T47D (cell line): ENCODE results near the gene KLHL26.

ENCODE experiments used
- DNase-seq, 2 experiments: peaks; one replicate each; pipeline versions ENCODE4 v3.0.0 to v3.0.0-alpha.2; 2011 to 2012; ENCODE audit warnings: low read depth in 1 of 2, low spot score in 1 of 2
- JUND ChIP-seq: IDR thresholded peaks from 2 replicates; pipeline ENCODE4 v1.6.1; 2012; ENCODE audit warnings: low read depth
- in situ Hi-C: cut with HindIII; loops from 2 replicates; pipeline ENCODE4 v1.10.0; 2016; ENCODE audit warnings: low sequenced_read_pairs, low pct_unique_long_range_greater_than_20kb

The KLHL26 gene

DNA sequence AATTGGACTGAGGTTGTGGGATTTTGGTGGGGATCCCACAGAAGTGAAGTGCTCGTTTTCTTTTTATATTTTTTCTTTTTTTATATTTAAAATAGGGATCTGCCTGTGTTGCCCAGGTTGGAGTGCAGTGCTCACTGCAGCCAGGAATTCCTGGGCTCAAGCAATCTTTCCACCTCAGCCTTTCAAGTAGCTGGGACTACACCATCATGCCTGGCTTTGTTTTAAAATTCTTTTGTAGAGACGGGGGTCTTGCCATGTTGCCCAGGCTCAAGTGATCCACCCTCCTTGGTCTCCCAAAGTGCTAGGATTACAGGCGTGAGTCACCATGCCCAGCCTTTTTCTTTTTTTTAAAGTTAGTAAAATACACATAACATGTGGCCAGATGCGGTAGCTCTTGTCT is 67.2 kb downstream of the KLHL26 start:
- in situ Hi-C loops, result no loop called here
- TF ChIP-seq JUND, result no peak
- no peak for DNase-seq

GRCh38 chr19:18704971-18705370 is 68.1 kb downstream of the KLHL26 start:
- no peak for DNase-seq
- TF ChIP-seq JUND, result no peak
- in situ Hi-C loops, result no loop called here

GRCh38 chr19:18708452-18709231 is 71.8 kb downstream of the KLHL26 start:
- DNase-seq, result no peak
- TF ChIP-seq JUND, result no peak
- in situ Hi-C loops, result no loop called here

DNA sequence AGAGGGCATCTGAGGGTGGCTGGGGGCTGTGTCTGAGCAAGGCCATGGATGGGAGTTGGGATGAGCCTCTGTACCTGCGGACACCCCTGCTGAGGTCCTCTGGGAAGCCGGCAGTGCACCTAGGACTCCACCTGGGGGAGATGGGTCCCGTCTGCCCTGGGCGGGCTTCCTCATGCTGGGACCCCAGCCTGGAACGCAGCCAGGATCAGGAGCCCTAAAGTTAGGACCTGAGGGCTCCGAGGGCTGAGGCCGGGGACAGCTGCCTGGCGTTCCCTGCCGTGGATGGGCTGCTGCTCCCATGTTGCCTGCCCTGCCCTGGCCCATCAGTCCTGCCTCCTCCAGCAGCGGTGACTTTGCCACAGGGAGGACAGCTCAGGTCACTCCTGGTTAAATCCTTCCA is 72.7 kb downstream of the KLHL26 start:
- no peak for TF ChIP-seq JUND
- DNase-seq, result no peak

DNA sequence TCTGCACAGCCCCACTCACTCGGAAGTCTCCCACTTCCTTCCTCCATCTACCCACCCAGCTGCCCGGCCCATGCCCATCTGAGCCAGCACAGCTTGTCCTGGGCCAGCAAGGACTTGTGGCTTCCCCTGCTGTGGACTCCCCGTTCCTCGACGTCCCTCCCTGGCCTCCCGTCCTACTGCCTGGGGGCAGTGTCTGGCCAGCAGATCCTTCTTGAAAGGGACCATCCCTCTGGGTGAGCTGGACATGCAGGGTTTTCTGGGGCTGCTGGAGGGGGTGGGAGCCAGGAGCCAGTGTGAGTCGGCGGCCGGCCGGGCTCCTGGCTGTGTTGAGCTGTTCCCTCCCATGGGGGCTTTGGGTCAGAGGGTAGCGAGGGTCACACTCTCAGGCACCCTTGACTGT is 73.4 kb downstream of the KLHL26 start:
- no peak for DNase-seq
- TF ChIP-seq JUND, result no peak
- in situ Hi-C loops, result no loop called here

More for the DNA sequence above, 72.7 kb downstream of the KLHL26 start:
- in situ Hi-C loops, result no loop called here

DNA sequence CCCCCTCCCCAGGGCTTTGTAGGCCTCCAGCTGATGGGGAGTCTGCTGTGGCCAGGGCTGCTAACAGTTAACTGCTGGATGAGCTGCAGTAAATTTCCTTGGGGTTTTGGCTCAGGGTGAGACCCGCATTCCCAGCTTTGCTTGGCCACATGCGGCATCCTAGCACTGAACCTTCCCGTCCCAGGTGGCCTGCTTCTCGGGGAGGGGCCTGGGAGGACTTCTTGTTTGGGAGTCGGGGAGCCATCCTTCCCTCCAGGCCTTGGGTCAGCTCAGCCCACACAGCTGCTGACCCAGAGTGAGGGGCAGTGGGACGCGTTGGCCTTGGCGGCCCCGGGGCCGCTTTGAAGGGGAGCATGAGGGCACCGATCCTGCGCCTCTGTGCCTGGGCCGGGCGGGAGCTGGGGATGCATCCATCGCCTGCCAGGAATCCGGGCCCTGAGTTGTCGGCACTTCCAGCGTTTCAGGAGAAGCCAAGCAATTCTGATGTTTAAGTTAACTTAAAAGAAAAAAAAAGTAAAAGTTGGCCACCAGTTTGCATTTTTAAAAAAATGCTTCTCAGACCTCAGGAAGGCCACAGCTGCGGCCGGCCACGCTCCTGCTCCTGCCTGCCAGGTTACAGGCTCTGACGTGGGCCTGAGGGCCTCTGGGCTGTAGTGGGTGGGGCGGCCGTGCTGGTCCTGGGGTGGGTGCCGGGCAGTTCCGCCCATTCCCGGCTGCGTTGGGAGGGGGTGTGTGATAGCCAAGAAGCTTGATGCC is 74.3 kb downstream of the KLHL26 start:
- TF ChIP-seq JUND, result no peak
- no peak for DNase-seq
- in situ Hi-C loops, result no loop called here

- no peak for DNase-seq
- no peak for TF ChIP-seq JUND
- in situ Hi-C loops, result no loop called here
Observed at GRCh38 chr19:18711893-18712292, 75.1 kb downstream of the KLHL26 start.

- in situ Hi-C loops, result no loop called here
- DNase-seq, result no peak
- no peak for TF ChIP-seq JUND
Observed at GRCh38 chr19:18712981-18713380, 76.2 kb downstream of the KLHL26 start.

- in situ Hi-C loops, result no loop called here
- TF ChIP-seq JUND, result no peak
- DNase-seq, result no peak
Observed at GRCh38 chr19:18713550-18714117, 76.8 kb downstream of the KLHL26 start.

GRCh38 chr19:18715416-18715815 is 78.6 kb downstream of the KLHL26 start:
- no peak for TF ChIP-seq JUND
- in situ Hi-C loops, result no loop called here
- no peak for DNase-seq

- no peak for TF ChIP-seq JUND
- no peak for DNase-seq
- in situ Hi-C loops, result no loop called here
Observed at GRCh38 chr19:18716857-18717256, 80.0 kb downstream of the KLHL26 start.

GRCh38 chr19:18717601-18718000 is 80.8 kb downstream of the KLHL26 start:
- no peak for DNase-seq
- TF ChIP-seq JUND, result no peak
- in situ Hi-C loops, result no loop called here

DNA sequence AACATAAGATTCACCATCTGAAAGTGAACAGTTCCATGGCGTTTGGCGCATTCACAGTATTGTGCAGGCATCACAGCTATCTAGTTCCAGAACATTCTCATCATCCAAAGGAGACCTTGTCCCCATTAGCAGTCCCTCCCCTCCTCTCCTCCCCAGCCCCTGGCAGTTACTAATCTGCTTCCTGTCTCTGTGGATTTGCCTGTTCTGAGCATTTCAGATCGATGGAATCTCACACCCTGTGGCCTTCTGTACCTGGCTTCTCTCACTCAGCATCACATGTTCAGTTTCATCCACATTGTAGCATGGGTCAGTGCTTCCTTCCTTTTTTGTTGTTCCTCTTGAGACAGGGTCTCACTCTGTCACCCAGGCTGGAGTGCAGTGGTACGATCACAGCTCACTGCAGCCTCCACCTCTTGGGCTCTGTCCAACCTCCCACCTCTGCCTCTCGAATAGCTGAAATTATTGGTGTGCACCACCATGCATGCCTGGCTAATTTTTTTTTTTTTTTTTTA is 81.2 kb downstream of the KLHL26 start:
- no peak for DNase-seq
- TF ChIP-seq JUND, result no peak
- in situ Hi-C loops, result no loop called here
